BE2C (cell line): ENCODE data around the gene NOL4L.

Experiments
- DNase-seq: peaks from one replicate; pipeline ENCODE4 v3.0.0-alpha.2; 2020
- H3K27me3 ChIP-seq: fragments of 250-450 bp; sonication (Bioruptor Pico); 2 replicates; pipeline ENCODE4 v1.5.1; 2020; ENCODE audit warnings: mild to moderate bottlenecking
- H3K36me3 ChIP-seq: fragments of 250-450 bp; sonication (Bioruptor Pico); 2 replicates; pipeline ENCODE4 v1.5.1; 2020; ENCODE audit warnings: mild to moderate bottlenecking
- H3K4me1 ChIP-seq: fragments of 250-450 bp; sonication (Bioruptor Pico); 2 replicates; pipeline ENCODE4 v1.5.1; 2020
- H3K4me3 ChIP-seq: 2 replicates; pipeline ENCODE4 v1.5.1; 2011; ENCODE audit warnings: low read depth, low read length
- H3K9me3 ChIP-seq: fragments of 250-450 bp; sonication (Bioruptor Pico); 2 replicates; pipeline ENCODE4 v1.5.1; 2020
- CTCF ChIP-seq: IDR thresholded peaks from 2 replicates; pipeline ENCODE4 v1.5.1; 2012; ENCODE audit warnings: mild to moderate bottlenecking, low read depth, low read length

Gene NOL4L

GRCh38 chr20:32610472-32611218 lies 25.5 kb upstream of the NOL4L start:
- no peak overlapping the region for H3K4me3 ChIP-seq
- no peak for TF ChIP-seq CTCF
- DNase-seq, result no peak
- no peaks in the 10 kb centered on the region for H3K36me3 ChIP-seq
- no peaks in the 10 kb centered on the region for H3K4me1 ChIP-seq
- H3K27me3 ChIP-seq, result no peaks in the 10 kb centered on the region
- H3K9me3 ChIP-seq, result no peaks in the 10 kb centered on the region

- Histone ChIP-seq H3K36me3 (no peaks in the 10 kb centered on the region), H3K4me3 (no peak overlapping the region), H3K9me3 (no peaks in the 10 kb centered on the region), H3K27me3 (no peaks in the 10 kb centered on the region), H3K4me1 (no peaks in the 10 kb centered on the region)
- no peak for DNase-seq
- TF ChIP-seq CTCF, result no peak
These were observed 24.9 kb upstream of the NOL4L start for GRCh38 chr20:32609993-32610392.

- DNase-seq, result no peak
- no peaks in the 10 kb centered on the region for H3K36me3 ChIP-seq
- H3K4me3 ChIP-seq, result no peak overlapping the region
- H3K27me3 ChIP-seq, result no peaks in the 10 kb centered on the region
- no peak for TF ChIP-seq CTCF
- H3K9me3 ChIP-seq, result no peaks in the 10 kb centered on the region
- no peaks in the 10 kb centered on the region for H3K4me1 ChIP-seq
These were observed 24.1 kb upstream of the NOL4L start for GRCh38 chr20:32609111-32609773.

GRCh38 chr20:32608664-32609015 lies 23.5 kb upstream of the NOL4L start:
- H3K36me3 ChIP-seq, result no peaks in the 10 kb centered on the region
- H3K9me3 ChIP-seq, result no peaks in the 10 kb centered on the region
- no peak overlapping the region for H3K4me3 ChIP-seq
- no peaks in the 10 kb centered on the region for H3K4me1 ChIP-seq
- no peak for DNase-seq
- no peak for TF ChIP-seq CTCF
- H3K27me3 ChIP-seq, result no peaks in the 10 kb centered on the region

GRCh38 chr20:32607727-32608663 lies 22.9 kb upstream of the NOL4L start:
- H3K9me3 ChIP-seq, result no peaks in the 10 kb centered on the region
- H3K4me3 ChIP-seq, result no peak overlapping the region
- H3K36me3 ChIP-seq, result no peaks in the 10 kb centered on the region
- no peak for DNase-seq
- no peak for TF ChIP-seq CTCF
- H3K4me1 ChIP-seq, result no peaks in the 10 kb centered on the region
- no peaks in the 10 kb centered on the region for H3K27me3 ChIP-seq
